GM18907 (cell line): ENCODE measurements around the gene TNS1.

Source experiments
- ATAC-seq: cut with Tn5 transposase; IDR thresholded peaks from one replicate; pipeline ENCODE4 v1.9.1; 2021; ENCODE audit warnings: mild to moderate bottlenecking, moderate library complexity; ENCODE audit not compliant: unreplicated experiment

TNS1 gene

DNA sequence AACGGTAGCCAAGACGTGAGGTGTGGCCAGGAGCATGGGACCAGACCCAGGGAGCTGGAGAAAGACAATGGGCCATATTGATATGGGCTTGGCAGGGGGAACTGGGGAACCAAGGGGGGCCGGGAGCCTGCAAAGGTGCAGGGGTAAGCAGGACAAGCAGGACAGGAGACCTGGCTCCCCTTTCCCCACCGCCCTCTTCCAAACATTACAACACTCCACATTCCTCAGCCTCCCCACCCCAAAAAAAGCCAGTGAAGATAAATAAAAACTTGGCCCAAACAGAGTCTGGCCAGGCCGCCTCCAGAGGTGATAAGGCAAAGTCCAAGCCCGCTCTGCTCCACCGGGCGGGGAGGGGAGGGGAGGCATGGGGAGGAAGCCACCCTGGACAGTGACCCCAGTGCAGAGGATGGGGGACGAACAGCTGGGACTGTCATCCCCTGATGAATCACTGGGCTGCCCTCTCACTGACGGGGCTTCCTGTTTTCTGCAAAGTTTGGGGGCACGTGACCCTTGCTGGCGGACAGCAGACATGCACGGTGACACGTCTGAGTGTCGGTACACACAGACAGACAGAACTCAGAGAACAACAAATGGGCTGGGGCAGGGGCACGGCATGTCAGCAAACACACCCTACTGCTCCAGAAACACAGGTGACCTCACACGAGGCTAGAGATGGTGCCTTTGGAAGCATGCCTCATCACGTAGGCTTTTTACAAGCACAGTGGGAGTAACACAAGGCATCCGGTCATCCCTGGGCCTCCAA lies 100.2 kb downstream of the TNS1 start:
- ATAC-seq, result no peak

DNA sequence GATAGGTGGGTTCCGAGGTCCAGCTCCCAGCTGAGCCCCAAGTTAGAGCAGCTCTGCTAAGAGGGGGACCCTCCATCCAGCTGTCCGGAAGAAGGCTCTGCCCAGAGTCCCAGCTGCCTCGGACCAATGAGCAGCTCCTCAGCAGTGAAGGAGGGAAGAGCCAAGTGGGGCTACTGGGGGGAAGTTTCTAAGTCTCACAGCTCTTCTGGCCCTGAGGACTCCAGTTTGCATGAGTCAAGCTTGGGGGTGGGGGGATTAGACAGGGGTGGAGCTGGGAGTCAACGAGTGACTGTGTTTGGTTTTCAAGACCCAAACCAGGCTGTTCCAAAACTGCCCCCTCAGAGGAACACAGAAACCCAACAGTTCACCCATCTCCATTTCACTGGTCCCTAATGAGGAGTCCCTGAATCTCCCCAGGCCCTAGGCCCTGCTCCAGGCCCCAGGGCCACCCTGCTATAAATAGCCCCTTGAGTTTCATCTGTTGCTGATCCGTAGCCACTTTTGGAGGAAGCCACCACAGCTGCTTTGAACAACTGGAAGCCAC lies 100.9 kb downstream of the TNS1 start:
- ATAC-seq, result no peak

- ATAC-seq, result no peak
Measured at GRCh38 chr2:217901400-217901799, 101.4 kb downstream of the TNS1 start.

- ATAC-seq, result no peak
Measured at GRCh38 chr2:217900780-217901360, 101.9 kb downstream of the TNS1 start.

DNA sequence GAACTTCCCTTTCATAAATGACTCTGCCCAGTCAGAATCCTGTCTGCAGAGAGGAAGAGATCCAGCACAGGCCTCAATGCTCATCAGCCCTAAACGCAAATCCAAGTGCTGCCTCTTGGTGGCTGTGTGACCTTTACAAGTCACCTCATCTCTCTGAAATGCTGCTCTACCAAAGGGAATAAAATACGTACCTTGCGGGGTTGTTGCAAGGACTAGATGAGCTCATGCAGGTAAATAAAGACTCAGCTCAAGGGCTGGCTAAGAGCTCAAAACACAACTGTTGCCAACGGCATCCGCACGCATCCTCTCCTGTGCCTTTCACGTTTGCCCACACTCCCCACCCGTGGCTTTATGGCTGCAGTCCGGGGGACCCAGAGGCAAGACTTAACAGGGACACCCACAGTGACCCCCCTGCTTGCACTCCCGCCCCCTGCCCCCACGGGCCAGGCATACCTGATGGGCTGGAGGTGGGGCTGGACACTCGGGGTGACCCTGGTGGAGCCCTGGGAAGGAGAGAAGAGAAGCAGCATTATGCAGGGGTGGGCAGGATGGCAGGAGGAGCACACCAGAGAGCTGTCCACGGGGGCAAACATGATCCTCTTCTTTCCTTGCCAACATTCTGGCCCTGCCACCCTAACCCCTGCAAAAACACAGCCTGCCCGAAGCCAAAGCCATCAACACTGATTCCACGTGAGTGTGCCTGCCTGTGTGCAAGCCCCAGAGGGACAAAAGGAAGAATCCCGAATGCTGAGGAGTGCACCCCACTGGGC lies 102.6 kb downstream of the TNS1 start:
- ATAC-seq, result no peak

- no peak for ATAC-seq
Measured at GRCh38 chr2:217899231-217900009, 103.4 kb downstream of the TNS1 start.

DNA sequence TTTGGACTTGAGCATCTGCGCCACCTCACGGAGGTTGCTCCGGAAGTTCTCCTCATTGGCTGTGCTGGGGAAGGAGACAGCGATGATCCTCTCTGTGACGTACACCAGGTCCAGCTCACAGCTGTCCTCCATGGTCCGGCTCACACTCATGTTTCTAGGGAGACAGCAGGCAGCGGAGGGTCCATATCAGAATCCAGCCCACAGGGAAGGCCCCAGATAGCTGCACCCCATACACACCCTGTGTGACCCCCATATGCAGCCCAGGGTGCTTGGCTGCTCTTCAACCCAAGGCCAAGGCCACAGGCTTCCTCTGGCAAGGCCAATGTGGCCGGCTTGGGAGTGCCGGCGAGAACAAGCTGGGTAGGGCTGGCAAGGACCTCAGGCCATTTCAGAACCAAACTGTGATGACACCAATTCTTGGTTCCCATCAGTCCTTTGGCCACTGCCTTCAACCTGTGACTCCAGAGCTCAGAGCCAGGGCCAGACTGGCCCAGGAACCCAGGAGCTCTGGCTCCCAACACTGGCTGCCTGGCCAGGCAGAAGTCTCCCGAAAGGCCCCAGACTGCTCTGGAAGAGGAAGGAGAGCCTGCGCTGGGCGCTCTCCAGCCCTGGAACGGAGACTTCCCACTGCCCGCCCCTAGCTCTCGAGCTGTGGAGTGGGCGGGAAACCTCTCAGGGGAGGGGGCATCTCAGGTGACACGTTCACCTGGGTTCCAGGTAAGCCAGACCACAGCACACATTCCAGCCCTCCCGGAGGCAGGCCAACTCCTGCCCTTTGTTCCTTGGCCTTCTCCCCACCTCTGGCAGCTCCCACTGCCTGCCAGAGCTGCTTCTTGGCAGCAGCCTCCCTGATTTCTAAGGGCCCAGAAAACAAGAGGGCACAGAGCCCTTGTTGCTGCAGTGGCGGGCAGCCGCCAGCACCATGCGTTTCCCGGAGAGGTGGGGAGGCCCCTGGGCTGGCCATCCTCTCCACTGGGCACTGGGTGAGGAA lies 104.7 kb downstream of the TNS1 start:
- ATAC-seq, result no peak

DNA sequence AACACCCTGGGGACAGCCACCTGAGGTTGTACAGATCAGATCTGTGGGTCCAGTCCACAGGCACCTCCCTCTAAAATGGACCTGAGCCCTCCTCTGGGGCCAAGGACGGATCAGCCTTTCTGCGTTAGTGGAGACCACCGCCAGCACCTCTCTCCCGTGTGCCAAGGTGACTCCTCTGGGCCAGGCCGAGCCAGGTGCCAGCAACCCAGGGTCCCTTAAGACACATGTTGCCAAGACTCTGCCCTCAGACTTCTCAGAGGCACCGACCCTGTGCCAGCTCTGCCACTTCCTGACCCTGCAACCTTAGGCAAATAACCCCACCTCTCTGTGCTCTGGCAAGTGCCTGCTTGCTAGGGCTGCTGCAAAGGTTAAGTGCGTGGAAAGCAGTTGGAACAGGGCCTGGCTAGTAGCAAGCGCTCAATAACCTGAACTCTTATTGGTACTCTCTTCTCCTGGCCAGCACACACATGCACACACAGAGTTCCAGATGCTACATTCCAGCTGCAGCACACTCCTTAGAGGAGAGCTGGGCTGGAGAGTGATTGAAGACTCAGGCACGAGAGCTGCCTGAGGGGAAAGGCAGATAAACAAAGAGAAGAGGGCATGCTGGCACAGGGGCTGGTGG lies 105.6 kb downstream of the TNS1 start:
- no peak for ATAC-seq

- no peak for ATAC-seq
Measured at GRCh38 chr2:217895070-217895635, 107.6 kb downstream of the TNS1 start.

DNA sequence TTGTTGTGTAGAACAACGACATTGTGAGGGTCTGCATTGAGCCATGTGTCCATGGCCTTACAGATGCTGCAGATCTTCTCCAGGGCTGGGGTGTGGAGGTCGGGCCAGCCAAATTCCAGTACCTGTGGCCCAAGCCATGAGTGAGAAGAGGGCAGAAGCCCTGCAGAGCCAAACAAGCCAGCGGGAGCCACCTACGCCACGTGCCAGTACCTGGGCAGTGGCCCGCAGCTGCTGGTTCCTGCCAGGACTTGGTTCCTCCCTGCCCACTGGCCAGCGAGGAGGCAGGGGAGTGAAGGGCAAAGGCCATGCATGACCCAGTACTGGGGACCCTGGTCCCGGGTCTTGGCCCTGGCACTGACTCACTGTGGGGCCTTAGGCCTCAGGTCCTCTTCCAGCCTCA lies 109.4 kb downstream of the TNS1 start:
- ATAC-seq, result no peak

- no peak for ATAC-seq
Measured at GRCh38 chr2:217892560-217892959, 110.2 kb downstream of the TNS1 start.

DNA sequence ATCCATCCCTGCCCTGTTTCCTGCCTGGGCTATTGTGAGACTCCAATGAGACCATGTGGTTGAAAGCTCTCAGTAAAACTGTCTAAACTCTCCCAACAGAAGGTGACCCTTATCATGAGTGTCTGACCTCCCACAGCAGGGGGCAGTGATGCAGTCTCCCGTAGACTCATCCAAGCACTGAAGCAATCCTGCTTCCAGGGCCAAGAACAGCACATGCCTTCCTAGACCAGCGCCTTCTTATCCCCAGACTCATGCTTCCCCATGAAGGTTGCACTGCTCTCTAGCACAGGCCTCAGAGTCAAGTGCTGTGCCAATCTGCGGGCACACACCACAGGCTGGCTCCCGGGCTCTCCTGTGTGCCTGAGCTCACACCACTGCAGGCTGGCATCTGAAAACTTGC lies 112.3 kb downstream of the TNS1 start:
- no peak for ATAC-seq

DNA sequence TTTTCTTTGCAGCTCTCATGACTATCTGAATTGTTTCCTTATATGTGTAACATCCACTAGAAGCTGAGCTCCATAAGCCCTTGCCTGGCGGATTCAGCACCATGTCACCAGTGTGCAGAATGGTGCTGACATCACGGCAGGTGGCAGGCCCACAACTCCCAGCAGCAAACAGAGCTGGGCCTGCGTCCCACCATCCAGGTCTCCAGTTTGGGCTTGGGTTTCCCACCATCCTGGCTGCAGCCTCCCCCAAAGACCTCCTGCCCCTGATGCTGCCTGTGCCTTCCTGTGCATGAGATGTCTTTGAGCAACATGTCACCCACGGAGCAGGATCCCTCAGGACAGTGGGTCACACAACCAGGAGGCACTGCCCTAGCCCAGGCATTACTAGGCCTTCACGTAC lies 113.1 kb downstream of the TNS1 start:
- ATAC-seq, result no peak

DNA sequence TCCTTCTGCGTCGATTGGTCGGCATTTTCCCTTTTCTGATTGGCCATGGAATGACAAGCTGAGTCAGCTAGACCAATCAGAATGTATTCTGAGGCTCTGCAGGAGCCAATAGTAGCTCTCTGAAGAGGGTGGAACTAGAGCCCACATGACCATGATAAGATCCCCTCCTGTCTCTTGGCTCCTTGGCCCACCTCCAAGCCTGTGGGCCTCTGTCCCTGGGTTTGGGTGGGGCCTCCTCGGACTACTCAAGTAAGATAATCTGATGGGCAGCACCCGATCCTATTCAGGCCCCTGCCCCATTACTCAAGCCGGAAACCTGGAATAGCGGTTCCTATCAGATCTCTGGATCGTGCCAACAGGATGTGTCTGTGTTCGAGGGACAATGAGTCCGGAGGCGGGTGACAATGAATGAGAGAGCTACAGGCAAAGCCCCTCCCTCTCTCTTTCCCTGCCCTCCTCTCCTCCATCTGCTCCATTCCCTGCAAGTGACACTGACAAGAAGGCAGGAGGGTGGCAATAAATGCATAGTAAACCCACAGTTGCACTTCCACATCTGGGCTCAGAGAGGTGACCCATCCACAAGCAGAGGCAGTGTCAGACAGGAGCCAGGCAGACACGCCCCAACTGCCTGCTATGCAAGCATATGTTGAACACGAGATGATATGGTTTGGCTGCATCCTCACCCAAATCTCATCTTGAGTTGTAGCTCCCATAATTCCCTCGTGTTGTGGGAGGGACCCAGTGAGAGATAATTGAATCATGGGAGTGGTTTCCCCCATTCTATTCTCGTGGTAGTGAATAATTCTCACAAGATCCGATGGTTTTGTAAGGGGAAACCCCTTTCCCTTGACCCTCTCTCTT lies 114.7 kb downstream of the TNS1 start:
- no peak for ATAC-seq

GRCh38 chr2:217886720-217887309 lies 116.0 kb downstream of the TNS1 start:
- peak; percentile 61 for ATAC-seq

DNA sequence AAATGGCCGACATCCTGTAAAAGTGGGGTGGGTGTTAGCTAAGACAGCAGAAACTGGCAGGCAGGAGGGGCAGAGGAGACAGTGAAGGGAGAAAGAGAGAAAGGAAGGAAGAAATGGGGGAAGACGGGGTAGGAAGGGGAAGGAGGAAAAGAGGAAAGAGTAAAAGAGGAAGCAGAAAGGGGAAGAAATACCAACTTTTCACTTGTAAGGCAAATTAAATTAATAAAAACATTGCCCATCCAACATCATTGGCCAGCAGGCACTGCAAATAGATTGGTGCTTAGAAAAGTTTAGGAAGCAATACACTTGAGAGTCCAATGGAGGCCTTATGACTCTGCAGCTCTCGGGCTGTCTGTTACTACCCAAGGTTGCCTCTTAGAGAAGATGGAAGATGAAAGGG lies 116.7 kb downstream of the TNS1 start:
- ATAC-seq, result no peak

GRCh38 chr2:217884985-217885384 lies 117.8 kb downstream of the TNS1 start:
- ATAC-seq, result no peak

DNA sequence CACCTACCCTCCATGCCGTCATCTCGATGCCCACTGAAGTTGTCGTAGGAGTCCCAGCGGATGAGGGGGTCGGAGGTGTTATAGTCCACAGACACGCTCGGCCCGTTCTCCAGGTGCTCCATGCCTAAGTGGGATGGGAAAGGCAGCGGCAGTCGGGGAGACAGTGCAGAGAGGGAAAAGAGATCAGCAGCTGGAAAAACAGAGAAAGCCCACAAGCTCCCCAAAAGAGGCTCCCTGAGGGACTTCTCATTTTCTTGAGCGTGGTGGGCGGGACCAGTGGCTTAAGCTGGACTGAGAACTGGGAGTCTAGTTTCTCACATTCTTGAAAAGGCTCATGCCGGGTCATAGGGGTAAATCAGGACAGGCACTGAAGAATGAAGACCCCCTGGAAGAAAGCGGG lies 121.9 kb downstream of the TNS1 start:
- no peak for ATAC-seq
